IPS-NIHi11 (cell line): ENCODE results near the gene MTUS2.

Experiments
- DNase-seq: peaks from one replicate; pipeline ENCODE4 v3.0.0; 2012; ENCODE audit warnings: mixed read lengths, low spot score

The MTUS2 gene

DNA sequence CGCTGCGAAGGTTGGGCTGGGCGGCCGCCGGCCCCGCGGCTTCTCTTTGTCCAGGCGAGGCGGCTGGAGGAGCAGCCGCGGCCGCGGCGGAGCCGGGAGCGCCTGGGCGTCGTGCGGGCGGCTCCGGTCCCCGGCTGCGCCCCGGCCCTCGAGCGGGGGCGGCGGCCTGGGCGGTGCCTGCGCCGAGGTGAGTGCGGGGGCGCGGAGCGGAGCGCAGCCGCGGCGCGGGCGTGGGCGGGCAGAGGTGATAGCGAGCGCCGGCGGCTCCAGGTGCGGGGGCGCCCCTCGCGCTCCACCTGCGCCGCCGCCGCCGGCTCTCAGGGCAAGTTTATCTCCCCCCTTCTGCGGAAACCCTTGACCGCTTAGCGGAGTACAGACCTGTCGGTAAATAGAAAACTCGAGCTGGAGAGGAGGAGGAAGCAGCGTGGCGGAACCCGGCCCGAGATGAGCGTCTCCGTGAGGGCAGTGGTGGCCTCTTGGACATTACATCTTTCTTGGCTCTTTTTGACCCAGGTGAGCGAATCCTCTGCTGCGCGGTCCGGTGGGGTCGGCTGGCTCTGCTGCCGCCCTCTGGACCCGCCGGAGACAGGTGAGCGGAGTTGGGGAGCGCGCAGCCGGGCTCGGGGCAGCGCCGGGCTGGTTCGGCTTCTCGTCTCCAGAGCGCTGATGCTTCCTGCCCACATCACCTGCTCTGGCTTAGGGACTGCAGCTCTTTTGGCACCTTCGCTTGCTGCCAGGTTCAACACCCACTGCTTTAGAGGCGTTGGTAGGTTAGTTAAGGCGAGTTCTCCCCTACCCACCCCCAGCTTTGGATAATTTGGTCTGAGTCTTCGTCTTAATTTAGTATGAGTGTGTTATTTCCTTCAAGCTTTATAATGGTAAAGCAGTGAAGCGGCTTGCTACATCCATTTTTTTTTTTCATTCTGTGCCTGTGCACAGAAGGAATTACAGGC, at the start of gene MTUS2:
MTUS2 (plus strand) TSS at position 241 of the 953 bp plus-strand sequence.
- DNase-seq, result peak; percentile 65

- DNase-seq, result no peak
These were observed 41.6 kb upstream of the MTUS2 start for GRCh38 chr13:28778308-28779215.

GRCh38 chr13:28792992-28793391, 27.1 kb upstream of the MTUS2 start:
- no peak for DNase-seq

GRCh38 chr13:28794396-28794795, 25.7 kb upstream of the MTUS2 start:
- DNase-seq, result no peak

GRCh38 chr13:28796938-28797257, 23.2 kb upstream of the MTUS2 start:
- no peak for DNase-seq

GRCh38 chr13:28805193-28805819, 14.8 kb upstream of the MTUS2 start:
- peak; percentile 55 for DNase-seq

GRCh38 chr13:28817204-28817603, 2.9 kb upstream of the MTUS2 start:
- DNase-seq, result peak; percentile 31

DNA sequence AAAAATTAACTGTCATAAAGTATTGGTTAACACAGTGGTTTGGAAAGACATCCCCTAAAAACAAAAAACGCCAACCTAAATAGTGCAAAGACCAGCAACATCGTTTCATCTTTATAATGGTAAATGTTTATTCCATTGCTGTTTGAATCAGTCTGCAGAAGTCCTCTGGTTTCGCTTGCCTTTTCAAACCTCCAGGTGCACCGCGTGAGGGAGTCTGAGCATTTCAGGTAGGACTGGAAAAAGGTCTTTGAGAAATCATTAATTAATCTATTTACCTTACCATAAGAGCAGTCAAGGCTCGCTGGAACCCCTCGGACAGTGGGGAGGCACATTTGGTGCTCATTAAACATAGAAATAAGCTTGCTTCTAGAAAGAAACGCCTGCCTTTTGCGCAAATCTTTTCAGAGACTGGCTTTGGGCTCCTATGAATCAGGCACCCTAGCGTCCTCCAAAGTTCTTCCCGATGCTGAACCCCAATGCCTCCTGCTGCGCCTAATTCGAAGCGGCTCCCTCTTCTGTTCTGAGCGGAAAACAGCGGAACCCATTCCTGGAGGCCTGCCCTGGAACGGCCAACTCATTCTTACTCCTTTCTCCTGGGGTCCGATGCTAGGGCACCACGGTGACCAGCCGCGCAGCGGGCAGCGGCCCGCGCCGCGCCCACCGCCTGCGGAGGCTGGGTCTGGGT, 951 bp upstream of the MTUS2 start:
- DNase-seq, result no peak

DNA sequence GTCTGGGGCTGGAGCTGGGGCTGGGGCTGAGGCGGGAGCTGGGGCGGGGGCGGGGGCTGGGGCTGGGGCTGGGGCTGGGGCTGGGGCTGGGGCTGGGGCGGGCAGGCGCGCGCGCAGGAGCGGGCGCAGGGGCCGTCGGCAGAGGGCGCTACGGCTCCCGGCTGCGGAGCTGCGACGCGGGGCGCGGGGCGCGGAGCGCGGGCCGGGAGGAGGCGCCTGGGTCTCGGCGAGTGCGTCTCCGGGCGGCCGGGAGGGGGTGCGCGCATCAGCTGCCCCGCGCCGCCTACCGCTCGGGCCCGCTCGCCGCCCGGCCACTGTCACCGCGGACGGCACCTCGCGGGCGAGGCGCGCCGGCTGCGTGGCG, 422 bp upstream of the MTUS2 start:
- DNase-seq, result peak; percentile 93

- no peak for DNase-seq
These were observed 2.0 kb downstream of the MTUS2 start for GRCh38 chr13:28822151-28822550.

GRCh38 chr13:28822801-28823200, 2.7 kb downstream of the MTUS2 start:
- no peak for DNase-seq

DNA sequence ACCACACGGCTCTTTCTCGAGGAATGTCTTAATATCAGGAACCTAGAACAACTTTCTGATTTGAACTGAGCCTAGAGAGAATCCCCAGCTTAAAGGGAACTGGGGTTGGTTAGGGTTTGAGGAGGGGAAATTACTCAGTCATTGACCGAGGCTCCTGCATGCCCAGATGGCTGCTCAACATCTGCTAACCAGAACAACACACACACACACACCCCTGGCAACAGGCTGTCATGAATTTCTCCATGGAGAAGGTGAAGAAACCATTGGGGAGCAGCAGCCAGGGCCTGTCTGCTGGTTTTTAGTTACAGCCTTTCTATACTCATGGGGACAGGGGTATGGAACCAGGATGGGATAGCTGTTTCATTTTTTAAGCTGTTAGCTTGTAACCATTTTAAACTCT, 5.2 kb downstream of the MTUS2 start:
- DNase-seq, result no peak

GRCh38 chr13:28826368-28826767, 6.2 kb downstream of the MTUS2 start:
- no peak for DNase-seq

DNA sequence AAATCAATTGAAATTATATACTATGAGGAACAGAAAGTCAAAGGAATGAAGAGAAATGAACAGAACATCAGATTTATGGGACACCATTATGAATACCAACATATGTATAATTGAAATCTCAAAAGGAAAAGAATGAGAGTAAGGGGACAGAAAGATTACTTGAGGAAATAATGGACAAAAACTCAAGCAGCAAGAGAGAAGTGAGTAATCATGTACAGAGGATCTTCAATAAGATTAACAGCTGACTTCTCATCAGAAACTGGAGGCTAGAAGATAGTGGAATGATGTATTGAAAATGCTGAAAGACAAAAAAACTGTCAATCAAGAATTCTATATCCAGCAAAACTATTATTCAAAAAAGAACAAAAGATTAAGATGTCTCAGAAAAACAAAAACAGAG, 10.4 kb downstream of the MTUS2 start:
- no peak for DNase-seq

DNA sequence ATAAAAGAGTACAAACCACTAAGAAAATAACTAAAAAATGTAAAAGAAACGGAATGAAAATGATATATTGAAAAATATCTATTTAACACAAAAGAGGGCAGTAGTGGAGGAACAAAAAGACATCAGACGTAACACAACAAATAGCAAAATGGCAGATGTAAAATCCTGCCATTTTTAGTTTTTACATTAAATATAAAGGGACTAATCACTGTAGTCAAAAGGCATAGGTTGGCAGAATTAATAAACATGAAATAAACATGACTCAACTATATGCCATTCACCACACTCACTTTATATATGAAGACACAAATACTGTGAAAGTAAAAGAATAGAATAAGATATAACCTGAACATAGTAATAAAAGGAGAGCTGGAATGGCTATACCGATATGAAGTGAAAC, 11.0 kb downstream of the MTUS2 start:
- no peak for DNase-seq

DNA sequence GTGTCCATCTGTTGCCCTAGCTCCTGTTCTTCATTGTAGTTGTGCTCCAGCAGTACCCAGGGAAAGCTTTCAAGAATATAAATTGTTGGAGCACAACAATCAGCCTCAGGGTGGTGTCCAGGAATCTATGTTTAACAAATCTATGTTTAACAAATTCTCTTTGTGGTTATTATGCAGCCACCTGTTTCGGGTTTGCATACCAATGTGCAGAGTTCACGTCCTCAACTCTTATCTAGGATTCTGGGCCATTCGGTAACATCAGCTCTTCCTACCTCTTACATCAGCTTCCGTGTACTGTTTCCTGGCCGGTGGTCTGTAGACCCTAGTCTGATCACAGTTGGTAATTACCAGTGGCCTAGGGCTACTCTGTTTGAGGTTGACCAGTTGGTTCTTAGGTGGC, 17.0 kb downstream of the MTUS2 start:
- no peak for DNase-seq

DNA sequence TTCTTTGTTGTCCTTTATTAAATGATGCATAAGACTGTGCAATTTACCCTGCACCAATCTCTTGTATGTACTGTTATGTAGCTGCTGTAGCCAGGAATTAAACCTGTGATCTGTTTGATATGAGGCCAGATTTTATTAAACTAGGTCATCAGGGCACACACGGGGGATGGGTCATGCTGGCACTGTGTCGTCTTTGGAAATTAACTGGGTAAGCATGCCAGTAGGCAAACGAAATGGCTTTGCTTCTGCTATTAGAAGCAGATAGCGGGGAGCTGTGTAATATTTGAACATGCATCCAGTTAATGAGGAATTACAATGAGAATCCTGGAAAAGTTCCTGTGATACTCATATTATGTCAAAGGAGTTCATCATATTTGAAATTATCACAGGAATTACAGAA, 23.5 kb downstream of the MTUS2 start:
- DNase-seq, result no peak

GRCh38 chr13:28849441-28849840, 29.3 kb downstream of the MTUS2 start:
- DNase-seq, result no peak

- no peak for DNase-seq
These were observed 30.1 kb downstream of the MTUS2 start for GRCh38 chr13:28850226-28850625.

DNA sequence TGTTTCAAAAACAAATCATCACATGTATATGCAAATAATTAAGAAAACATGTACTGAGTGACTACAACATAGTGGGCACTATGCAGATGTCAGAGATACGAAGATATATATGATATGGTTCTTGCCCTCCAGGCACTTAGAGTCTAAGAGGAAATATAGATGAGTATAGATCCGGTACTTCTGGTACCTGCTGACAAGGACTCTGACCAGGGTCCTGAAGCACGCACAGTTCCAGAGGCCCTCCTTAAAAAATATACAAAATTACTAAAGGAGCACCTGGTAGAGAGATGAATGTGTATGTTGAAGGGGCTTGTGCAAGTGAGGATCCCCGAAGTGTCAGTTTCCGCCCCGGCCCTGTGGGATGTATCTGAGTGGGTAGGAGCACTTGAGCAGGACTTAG, 31.3 kb downstream of the MTUS2 start:
- DNase-seq, result no peak

DNA sequence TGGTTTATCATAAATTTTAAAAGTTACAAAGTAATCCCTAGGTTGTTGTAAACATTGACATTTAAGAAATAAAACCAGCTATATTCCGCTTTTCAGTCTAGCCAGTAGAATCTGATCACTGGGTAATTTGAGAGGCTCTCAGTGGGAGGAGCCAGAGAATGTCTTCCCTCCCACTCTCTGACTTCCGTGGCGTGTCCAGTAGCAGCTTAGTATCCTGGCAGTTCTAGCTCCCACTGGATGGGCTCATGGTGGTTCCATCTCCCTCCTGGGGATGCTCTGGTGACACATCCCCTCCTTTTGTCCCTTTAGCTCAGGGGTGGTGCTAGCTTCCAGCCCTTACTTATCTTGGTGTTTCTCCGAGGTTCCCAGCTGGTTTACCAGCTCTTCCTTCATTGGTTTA, 34.5 kb downstream of the MTUS2 start:
- DNase-seq, result peak; percentile 50

DNA sequence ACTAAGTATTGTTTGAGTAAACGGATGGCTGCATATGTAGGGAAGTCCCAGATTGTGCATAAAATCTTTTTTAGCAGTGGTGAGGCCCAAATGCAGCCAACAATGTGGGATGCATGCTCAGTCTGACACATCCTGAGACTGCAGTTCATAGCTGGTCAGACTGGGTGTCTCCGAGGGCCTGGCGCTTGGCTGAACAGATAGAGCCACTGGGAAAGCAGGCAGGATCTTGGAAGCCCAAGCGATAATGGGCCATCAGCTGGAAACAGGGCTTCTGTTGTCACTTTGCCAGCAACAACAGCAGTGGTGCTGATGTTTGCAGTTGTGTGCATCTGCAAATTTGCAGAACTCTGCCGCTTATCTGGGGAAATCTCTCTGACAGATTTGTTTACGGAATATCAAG, 36.1 kb downstream of the MTUS2 start:
- no peak for DNase-seq
